HTERT RPE-1 (cell line): Measurements from ENCODE around the gene HES6.

Experiments
- in situ Hi-C: fragments of 300-500 bp; cut with MboI; formaldehyde crosslinking; loops from 4 replicates; pipeline ENCODE4 v1.14.3; 2020; ENCODE audit warnings: low sequenced_read_pairs

Gene HES6

DNA sequence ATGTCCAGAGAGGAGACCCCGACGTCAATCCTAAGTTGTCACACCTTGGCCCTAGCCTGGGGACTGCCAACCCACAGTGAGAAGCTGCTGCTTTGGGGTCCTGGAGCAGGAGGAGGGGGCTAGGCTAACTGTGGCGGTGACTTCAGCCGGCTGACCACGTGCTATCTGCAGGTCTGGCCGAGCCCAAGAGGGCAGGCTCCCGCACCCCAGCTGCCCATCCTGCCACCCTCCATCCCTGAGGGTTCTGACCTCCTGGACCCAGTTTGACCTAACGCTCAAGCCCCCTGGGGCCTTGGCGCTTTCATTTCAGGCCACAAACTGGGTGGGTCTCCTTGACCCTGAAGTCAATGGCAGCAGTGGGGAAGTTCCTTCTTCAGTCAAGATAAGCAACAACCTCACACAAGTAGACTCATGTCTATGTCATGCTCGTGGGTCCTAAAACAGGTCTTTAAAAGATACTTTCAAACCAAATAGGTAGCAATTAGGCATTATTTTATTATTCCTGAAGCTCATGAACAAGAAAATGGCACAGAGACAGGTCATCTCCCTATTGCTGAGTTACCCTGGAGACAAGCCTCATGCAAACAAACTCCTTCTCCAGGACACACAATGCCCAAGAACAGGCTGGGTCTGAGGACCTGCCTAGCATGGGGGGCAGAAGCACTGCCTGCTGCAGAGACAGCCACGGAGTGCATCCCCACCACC lies 2.3 kb downstream of the HES6 start:
- in situ Hi-C loops = no loop called here

DNA sequence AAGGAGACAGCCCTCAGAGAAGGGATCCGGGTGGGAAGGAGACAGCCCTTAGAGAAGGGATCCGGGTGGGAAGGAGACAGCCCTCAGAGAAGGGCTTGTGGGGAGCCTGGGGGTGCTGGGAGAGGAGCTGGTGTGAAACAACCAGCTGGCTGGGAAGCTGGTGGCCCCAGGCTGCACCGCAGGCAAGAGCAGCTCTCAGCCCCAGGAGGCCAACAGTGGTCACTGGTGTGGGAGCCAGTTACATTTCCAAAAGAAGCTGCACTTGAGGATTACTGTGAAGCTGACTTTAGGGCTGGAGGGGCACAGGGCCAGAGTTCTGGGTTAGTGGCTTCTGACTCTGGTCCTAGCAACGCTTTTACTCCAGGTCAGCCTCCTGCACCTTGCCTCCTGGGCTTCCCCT lies 3.3 kb downstream of the HES6 start:
- in situ Hi-C loops = no loop called here

DNA sequence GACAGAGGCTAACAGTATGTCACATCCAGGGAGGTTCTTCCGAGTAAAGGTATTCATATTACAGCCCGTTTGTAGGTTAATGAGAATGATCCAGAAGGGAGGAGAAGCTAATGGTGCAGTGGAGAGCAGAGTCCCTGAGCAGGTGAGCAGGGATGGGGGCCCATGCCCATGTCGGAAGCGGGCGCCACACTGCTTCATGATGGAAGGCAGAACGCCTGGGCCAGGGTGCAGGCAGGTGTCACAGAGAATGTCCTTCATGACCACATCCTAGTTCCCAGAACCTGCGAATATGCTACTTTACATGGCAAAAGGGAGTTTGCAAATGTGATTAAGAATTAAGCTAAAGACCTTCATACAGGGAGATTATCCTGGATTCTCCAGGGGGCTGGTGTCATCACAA lies 4.0 kb downstream of the HES6 start:
- in situ Hi-C loops = no loop called here

DNA sequence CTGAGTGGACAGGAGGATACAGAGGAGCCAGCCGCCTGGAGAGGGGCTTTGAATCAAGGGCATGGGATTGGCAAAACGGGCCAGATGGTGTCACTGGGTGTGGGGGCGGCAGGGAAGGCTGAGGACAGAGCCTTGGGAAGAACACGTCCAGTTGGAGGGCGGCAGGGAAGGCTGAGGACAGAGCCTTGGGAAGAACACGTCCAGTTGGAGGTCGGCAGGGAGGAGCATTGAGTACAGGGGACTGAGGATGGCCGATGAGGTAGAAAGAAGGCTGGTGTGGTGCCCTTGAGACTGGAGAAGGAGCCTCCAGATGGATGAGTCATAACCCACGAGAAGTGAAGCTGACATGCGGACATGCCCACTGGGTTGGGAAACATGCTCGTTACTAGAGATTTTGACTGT lies 4.5 kb downstream of the HES6 start:
- in situ Hi-C loops = no loop called here

DNA sequence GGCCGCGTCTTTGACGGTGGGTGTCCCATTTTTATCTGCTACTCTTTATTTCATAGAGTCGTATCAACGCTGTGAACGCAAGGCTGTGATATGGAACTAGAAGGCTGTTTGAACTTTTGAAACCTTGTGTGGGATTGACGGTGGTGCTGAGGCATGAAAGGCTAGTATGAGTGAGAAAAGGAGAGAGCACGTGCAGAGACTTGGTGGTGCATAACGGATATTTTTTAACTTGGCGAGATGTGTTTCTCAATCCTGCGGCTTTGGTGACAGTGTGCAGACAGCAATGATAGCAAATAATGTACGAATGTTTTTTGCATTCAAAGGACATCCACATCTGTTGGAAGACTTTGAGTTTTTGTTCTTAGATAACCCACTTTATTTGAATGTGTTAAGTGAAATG lies 6.2 kb downstream of the HES6 start:
- in situ Hi-C loops = no loop called here

DNA sequence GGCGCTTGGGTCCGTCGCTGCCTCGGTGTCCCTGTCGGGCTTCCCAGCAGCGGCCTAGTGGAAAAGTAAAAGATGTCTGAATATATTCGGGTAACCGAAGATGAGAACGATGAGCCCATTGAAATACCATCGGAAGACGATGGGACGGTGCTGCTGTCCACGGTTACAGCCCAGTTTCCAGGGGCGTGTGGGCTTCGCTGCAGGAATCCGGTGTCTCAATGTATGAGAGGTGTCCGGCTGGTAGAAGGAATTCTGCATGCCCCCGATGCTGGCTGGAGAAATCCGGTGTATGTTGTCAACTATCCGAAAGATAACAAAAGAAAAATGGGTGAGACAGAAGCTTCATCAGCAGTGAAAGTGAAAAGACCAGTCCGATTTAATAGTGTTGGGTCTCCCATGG lies 8.0 kb downstream of the HES6 start:
- in situ Hi-C loops = no loop called here

DNA sequence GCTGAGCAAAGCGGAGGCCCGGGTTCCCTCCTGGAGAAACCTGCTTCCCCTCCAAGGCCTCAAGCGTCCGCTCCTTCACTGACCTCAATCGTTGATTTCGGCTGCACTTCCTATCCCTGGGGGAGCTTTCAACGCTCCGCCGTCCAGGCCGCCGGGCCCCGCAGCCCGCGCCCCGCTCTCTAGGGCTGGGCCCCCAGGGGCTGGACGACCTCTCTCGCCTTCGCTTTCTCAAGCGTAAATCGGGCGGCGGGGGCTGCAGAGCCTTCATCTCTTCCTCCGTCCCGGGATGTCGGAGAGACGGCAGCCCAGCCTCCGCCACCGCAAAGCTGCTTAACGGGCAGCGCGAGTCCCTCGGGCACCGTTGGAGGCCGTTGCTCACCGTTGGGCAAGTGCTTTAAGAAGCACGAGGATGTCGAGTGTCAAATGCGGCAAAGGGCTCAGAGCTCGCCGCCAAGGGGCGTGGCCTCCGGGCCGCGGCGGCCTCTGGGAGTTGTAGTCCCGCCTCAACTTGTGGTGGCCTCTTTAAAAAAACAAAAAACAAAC lies 8.5 kb downstream of the HES6 start:
- in situ Hi-C loops = no loop called here

DNA sequence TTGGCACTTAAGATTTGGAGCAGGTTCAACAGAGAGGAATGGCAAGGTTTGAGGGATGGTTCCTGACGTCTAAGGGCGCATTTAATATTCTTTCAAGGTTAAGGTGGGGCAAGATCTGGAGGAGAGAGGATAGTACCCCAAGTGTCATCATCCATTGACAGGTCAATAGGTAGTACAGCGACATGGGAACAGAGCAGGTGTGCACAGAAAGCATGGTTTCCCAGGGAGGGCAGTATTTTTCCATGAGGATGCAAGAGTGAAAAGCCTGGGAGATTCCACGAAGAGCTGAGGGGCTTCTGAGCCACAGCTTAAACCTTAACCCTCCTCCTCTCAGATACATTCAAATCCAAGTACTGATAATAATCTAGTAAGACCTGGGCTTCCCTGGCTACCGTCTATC lies 9.1 kb downstream of the HES6 start:
- in situ Hi-C loops = no loop called here

DNA sequence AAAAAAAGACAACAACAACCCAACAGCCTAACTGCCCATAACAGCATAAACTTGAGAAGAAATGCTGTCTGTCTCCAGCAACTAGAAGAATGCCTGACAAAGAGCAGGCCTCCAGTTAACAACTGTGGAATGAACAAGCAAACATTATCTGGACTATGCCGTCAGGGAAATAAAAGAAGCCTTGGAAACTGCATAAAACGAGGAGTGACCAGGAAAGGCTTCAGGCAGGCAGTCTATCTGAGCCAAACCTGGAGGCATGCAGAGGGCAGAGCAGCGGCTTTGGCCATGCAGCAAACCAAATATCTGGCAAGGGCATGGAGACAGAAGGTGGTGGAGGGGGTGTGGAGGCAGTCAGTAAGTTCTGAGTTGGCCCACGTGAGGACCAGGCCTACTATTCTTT lies 11.1 kb downstream of the HES6 start:
- in situ Hi-C loops = no loop called here

DNA sequence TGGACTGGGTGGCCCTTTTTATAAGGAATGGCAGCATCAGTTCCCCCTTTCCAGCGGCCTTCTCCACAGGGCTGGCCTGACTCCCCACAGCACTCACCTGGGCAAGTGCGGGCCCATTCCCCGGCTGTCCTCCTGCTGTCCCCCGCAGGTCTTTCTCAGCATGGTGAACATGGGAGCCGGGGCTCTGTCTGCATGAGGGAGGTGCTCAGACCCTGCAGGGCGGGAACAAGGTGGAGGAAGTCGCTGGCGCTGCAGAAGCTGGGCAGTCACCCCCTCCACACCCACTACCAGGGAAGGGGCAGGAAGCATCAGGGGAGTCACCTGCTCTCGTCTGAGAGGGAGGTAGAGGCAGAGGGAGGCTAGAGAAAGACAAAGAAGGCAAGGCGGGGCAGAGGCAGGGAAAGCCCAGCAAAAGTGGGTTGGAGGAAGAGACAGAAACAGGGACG lies 12.2 kb downstream of the HES6 start:
- in situ Hi-C loops = no loop called here

DNA sequence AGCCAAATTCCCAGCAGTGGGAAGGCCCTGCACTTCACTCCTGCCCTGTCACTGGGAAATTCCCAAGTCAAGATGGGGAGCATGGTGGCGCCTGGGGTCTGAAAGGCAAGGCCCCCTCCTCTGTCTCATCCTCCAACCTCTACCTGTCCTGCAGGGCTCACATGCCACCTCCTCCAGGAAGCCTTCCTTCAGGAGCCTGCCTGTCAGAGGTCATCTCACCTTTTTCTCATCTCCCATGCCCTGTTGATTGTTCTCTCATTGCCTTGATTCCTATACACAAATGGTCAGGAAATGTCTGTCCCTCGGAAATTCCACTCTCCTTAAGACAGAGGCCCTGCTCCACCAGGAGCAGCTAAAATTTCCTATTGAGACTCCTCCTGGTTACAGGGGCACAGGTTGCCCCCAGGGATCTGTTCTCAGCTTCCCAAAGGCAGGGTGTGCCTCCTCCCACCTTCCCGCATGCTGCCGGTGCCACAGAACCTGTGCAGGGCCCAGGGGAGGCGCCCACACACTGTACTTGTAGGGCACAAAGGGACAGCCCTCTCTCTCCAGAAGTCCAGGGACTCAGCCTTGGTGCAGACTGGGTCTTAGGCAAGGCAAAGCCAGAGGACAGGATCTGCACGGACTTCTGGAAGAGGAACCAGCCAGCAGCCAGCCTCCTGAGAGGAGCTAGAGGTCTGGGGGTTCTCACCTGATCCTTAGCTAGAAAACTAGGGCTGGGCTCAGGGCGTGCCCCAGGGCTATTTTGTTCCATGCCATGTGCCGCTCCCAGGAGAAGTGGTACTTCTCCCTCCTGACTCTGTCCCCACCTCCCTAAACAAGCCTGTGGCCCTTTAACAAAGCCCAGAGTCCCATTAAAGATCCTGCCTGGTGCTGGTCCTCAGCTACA lies 12.9 kb downstream of the HES6 start:
- in situ Hi-C loops = no loop called here

DNA sequence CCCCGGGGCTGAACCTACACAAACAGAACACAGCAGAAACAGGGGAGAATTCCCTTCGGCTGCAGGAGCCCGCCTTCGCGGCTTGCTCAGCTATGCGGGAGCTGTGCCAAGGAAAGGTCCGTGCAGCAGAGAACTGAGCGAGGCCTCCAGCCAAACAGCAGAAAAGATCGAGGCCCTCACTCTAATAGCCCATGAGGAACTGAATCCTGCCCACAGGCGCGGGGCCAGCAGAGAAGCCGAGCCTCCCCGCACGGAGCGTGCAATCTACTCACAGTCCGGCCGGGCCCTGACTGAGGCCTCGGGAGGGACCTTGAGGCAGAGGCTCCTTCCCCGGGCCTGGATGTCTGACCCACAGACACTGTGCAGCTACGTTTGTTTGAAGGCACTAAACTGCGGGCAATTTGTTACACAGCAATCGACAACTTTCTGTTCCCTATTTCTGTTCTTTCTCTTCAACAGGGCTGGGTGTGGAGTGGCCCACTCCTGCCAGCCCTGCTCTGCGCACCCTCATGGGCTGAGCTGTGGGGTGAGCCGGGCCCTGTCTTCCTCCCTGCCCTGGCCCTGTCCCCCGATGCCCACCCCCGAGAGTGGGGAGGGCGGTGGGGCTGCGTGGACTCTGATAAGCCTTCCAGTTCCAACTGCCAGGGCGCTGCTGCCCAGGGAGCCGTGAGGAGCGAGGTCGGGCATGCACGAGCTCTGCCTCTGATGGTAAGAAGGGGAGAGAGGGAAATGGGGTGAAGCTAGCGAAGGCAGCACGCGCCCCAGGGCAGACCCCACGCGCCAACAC lies 13.7 kb downstream of the HES6 start:
- in situ Hi-C loops = no loop called here

DNA sequence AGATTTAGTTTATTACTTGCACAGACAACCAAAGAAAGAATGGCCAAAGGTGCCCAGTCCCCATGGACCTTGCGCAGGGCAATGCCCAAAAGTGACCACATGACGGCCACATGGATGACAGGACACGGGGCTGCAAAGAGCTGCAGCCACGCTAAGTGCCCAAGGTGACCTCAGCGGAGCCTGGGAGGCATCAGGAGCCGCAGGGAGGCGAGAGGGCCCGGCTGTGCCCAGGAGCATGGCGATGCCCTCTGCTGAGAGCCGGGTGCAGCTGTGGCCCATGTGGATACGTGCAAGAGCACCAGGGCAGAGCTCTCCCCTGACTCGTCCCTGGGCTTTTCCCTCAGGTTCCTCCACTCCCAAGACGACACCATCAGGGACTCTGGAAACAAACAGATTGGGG lies 14.7 kb downstream of the HES6 start:
- in situ Hi-C loops = no loop called here

DNA sequence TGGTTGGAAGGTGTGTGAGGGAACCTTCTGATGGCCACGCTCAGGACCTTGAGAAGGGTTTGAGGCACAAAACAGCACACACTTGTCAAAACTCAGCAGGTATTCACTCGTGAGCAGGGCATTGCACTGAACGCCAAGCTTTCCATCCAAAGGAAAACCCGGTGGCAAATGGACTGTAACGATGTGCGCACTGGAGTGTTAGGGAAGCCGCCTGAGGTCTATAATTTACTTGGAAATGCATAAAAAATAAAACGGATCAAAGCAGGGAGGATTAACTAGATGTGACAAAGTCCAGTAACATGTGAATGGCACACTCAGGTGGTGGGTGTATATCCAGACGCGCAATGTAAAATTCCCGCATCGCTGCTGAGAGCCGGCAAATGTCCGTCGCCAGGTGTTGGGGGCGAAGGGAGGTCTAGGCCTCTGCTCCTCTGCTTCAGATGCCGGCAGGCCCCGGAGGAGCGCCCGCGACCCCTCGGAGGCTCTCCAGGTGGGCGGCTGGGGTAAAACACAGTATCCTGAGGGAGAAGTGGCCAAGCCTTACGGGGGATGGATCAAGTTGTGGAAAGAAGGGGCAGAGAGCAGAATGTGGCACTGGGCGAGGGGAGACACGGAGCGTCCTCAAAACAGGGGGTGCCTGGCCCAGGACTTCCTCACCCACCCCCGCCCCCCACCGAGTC lies 15.3 kb downstream of the HES6 start:
- in situ Hi-C loops = no loop called here

DNA sequence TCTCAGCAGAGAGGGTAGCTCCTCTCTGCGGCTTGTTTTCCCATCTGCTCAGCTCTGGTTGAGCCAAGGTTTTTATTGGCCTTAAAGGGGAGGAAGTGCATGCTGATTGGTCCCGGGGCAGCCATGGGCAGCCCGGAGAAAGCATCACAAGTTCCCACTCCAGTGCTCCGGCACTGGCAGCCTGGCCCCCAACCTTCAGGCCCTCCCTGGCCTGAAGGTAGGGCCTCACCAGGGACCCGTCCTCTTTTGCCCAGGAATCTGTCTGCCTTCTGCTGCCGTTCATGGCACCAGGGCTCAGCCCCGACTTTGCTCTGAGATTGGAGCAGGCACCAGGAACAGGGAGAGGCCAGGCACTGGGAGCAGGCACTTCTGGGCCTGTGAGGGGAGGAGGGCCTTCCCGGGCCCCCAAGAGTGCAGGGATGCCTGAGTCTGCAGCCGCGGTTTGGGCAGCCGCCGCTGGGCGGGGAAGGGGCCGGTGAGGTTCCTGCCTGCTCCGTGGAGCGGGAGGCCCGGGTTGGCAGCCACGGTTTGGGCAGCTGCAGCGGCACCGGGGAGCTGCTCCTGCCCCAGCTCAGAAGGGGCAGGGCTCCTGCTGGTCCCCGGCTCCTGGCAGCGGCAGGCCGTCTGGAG lies 18.8 kb downstream of the HES6 start:
- in situ Hi-C loops = no loop called here

DNA sequence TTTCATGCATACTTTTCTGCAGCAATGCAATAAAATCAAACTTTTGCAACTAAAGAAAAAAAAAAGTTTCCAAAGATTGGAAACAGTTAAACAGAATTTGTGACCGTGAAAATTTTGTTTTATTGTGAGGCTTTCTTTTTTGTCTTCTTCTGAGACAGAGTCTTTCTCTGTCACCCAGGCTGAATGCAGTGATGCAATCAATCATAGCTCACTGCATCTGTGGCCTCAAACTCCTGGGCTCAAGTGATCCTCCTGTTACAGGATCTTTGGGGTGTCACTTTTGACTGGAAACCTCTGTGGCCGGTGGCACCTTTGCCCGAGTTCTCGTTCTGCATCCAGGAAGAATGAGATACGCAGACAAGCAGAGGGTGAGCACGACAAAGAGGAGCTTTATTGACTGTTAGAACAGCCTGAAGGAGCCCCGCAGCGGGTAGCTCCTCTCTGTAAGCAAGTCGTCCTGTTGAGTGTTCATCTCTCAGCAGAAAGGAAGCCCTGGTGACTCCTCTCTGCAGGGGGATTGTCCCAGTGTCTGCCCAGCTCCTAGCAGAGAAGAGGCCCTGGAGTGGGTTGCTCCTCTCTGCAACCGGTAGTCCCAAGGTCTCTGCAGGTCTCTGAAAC lies 19.5 kb downstream of the HES6 start:
- in situ Hi-C loops = no loop called here

DNA sequence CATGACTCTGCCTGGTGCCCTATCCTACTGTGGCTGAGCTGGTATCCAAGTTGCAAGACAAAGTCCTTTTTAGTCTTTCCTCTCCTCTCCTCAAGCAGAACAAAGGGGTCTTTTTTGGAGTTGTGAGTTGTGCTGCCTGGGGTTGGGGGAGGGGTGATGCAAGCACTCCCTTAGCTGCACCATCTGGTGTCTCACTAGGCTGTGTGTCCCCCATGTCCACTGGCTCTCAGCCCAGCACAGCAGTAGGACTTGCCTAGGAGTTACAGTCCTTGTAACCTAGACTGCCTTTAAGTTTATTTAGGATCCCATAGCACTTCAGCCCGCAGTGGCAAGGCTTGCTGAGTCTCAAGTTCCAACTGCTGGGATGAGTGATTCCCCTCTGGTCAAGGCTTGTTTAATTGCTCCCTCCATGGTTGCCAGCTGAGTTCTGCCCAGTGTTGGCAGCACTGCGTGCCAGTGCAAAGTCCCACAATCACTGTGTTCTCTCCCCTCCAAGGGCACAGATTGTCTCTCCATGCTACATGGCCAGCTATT lies 23.1 kb downstream of the HES6 start:
- in situ Hi-C loops = no loop called here

DNA sequence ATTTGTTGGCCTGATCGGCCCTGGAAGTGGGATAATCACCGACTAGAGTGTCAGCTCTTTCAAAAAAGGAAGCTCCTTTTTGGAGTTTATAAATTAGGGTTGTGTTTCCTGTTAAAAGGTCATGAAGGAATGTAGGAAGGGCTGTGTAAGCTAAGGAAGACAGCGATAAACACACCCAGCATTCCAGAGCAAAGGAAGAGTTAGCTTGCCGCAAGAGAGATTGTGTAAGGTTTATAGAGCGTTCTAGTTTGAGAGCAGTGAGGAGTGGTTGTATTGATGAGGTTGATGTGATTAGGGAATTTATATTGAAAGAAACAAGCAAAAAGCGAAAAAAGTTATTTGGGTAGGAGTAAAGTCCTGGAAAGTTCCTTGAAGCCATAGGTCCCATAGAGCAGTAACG lies 32.8 kb downstream of the HES6 start:
- in situ Hi-C loops = no loop called here

DNA sequence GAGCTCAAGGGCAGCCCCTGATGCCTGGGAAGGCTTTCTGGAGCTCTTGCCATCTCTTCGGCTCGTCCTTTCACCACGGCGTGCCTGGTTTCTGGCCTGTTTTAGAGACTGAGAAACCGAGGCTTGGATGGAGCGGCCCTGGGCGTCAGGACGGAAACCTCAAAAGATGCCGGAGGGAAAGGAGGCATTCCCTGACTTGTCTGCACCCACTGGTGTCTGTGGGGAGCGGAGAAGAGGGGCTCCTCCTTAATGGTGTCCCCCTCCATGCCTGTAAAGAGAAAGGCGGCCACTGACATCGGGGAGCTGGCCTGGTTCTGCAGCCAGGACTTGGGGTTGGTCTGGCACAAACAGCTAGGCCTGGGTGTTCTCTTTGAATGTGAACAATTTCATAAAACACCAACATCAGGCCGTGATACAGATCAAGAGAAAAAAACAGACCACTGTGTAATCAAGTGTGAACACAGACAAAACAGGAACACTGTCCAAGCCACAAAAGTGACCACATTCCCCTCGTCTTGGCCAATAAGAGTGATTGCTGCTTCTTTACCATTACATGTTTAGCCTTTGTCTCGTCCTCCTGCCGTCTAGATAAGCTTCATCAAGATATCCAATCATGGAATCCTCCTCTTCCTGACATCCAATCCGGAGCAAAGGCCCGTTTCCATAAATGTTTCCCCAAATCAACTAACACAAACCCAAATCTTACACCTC lies 35.7 kb downstream of the HES6 start:
- in situ Hi-C loops = no loop called here
